GM19452 (cell line): ENCODE measurements around the gene WDR59.

ENCODE experiments used
- ATAC-seq: cut with Tn5 transposase; IDR thresholded peaks from one replicate; pipeline ENCODE4 v1.9.1; 2021; ENCODE audit not compliant: unreplicated experiment

WDR59 gene

DNA sequence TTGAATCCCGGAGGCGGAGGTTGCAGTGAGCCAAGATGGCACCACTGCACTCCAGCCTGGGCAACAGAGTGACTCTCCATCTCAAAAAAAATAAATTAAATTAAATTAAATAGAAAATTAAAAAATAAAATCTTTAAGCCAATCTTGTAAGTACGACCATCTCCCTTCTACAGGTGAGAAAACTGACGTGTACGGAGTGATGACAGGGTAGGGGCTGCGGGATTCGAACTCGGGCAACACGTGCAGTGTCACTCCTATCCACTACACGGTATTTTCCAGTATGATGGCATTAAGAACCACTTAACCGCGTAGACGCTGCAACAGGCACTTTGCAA is 762 bp downstream of the WDR59 start:
- no peak for ATAC-seq

DNA sequence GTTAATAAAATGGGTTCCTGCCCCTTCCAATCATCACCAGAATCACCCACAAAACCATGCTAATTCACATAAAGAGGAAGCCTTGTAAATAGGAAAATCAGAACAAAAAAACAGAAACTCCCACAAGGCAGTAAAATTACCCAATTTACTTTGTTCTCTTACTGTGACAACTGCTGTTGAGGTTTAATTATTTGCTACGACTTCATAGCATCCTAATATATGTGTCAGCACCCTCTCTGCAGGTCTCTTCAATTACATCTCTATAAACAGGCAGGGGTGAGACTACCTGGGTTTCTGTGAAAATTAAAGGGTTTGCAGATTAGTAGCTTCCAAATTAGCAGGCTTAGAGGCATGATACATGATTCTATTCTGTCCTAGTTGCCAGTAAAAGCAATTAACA is 2.7 kb downstream of the WDR59 start:
- no peak for ATAC-seq

DNA sequence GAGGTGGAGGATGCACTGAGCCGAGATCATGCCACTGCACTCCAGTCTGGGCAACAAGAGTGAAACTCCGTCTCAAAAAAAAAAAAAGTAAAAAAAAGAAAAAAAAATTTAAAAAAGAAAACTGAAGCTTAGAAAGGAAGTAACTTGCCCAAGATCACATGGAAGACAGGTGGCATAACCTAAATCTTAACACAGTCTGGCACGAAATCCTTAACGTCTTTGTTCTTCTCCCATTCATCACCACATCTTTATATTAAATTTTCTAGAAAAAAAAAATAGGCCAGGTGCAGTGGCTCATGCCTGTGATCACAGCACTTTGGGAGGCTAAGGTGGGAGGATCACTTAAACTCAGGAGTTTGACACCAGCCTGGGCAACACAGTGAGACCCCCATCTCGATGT is 9.3 kb downstream of the WDR59 start:
- no peak for ATAC-seq

DNA sequence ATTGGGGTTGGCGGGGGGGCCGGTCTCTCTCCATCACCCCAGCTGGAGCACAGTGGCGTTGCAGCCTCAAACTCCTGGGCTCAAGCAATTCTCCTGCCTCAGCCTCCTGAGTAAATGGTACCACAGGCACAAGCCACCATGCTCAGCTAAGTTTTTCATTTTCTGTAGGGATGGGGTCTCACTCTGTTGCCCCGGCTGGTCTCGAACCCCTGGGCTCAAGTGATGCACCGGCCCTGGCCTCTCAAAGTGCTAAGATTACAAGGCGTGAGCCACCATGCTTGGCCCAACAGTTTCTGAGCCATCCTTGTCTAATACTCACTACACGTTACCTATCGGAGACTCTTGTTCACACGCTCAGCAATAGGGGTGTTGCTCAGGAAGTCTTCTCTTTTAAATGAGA is 11.6 kb downstream of the WDR59 start:
- ATAC-seq: no peak

DNA sequence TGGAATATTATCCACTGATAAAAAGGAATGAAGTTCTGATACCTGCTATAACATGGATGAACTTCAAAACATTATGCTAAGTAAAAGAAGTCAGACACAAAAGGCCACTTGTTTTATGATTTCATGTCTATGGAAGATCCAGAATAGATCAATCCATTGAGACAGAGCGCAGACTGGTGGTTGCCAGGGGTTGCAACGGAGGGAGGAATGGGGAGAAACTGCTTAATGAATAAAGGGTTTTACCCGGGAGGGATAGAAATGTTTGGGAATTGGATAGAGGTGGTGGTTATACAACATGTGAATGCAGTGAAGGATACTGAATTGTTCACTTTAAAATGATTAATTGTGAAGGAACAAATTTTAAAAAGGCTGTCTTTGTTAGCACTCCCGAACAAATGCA is 30.2 kb downstream of the WDR59 start:
- ATAC-seq: no peak

DNA sequence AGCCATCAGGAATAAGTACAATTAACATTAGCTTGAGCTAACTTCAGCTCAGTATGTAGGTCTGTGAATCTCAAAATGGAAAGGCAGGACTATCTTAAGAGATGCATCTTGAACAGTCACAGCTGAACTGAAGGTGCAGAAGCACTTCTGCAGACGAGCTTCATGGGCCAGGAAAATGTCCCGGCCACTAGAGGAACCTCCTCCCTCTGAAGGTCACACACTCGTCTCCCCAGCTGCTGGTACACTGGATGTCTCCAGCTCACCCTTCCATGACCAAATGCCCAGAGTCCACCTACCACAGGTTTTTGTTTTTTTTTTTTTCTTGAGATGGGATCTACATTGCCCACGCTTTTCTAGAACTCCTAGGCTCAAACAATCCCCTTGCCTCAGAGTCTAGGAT is 33.2 kb downstream of the WDR59 start:
- no peak for ATAC-seq

DNA sequence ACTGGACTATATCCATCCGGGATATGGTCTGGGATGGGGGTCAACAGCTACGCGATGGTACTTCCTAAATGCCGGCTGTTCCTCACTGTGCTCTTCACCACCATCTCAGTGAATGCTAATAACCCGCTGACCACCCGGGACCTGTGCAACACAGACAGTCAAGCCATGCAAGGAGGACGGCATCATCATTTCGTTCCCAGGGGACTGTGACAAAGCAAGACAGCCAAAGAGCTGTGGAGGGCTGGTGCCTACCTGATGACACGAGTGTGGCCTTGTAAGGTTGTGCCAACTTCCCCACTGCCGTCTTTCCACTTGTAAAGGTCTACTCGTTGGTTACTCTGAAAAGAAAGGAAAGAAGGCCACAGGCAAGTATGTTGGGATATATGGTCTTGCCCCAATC is 33.7 kb downstream of the WDR59 start:
- ATAC-seq: no peak

DNA sequence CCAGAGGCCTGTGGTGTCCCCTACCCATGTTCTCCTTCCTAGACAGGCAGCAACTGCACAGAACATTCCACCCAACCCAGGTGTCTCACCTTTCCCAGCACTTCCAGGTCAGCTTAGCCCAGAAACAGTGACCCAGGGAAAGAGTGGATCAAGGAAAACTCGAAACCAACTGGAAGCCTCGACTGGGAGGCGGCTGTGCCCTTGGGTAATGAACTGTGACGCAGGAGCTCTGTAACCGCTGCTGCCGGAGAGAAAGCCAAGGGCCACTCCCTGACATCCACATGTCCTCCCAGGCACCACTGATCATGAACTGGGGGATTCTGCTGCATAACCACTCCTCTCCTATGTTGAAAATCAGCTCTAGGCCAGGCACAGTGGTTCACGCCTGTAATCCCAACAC is 34.4 kb downstream of the WDR59 start:
- no peak for ATAC-seq

DNA sequence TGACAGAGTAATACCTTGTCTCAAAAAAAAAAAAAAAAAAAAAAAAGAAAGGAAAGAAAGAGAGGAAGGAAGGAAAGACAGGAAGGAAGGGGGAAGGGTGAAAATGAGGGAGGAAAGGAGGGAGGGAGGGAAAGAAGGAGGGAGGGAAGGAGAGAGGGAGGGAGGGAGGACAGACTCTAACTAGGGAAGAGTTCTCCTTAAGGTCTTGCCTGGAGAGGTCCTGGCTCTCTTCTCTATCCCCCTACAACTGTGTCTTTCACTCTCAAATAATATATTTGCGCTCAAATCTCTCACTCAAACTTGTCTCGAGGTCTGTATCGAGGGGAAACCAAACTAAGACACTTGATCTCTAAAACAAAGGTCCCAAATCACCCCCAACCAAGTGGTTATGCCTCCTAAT is 35.6 kb downstream of the WDR59 start:
- ATAC-seq: no peak

DNA sequence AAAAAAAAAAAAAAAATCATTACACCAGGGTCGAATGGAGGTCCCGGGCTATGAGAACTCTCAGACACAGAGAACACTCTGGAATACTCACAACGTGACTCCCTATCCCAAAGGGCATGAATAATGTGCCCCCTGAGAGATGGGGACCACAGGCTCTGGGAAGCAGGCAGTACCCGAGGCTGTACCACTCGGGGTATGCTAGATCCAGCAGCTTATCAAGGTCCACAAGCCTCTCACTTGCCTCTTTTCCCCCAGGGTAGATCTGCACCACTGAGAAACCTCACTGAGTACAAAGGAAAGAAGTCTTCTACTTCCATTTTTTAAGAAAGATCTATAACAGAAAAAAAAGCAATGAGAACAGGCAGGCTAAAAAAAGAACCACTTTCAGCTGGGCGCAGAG is 40.5 kb downstream of the WDR59 start:
- no peak for ATAC-seq

DNA sequence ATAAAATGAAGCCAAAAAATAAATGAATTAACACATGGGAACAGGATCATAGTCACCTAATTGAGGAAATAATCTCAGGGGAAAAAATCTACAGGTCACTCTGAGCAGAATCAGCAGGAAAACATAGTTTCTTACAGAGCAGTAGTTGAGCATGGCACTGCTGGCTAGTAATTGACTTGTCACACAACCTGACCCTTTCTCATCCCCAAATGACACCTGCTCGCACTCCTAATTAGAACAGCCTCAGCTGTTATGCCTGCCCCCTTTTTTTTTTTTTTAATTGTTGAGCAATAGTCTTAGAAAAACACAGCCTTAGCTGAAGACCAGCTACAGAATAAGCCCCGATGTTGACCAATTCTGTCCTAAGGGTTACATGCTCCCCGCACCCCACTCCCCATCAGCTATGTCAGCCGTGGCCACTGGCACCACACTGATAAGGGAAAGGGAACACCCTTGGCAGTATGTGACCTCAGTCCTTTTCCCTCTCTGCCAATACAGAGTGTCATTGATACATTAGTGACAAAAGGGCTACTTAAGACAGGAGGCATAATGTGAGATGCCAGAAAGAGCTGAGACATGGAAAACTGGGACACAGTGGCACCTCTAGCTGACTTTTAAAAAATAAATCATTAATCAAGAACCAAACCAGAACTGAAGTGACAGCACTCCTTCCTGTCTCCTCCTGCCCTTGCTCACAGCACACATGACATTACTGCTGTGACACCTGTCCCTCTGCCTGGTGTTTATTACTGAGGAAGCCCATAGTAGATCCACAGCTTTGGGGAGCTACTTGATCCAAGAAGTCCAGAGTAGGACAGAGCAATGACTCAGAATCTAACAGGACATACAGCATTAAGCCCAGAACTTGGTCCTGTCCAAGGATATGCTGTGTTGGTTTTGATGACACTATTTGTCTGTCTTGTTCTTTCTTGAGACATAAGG is 41.7 kb downstream of the WDR59 start:
- no peak for ATAC-seq

DNA sequence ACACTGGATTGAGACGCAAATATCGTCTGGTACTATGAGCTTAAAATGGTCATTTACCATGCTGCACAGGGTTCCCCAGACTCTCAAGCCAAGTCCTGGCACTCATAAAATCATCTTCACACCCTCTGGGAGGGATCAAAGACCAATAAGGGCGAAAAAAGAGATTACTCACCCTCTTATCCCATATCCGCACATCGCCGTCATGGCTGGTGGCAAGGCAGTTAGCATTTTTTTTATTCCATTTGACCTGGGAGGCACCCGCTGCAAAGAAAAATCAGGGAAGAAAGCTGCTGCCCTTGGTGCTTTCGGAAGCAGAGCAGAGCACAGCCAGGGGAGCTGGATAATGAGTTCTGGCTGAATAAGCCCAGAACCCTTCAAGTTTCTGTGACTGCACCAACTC is 42.4 kb downstream of the WDR59 start:
- ATAC-seq: no peak

DNA sequence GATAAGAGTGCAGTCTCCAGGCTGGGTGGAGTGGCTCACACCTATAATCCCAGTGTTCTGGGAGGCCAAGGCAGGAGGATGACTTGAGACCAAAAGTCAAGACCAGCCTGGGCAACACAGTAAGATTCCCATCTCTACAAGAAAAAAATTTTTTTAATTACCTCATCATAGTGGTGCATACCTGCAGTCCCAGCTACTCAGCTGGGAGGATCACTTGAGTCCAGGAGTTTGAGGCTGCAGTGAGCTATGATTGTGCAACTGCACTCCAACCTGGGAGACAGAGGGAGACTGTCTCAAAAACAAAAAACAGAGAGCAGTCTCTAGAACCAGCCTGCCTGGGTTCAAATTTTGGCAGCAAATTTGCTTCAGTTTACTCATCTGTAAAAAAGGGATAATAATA is 45.2 kb downstream of the WDR59 start:
- ATAC-seq: no peak

DNA sequence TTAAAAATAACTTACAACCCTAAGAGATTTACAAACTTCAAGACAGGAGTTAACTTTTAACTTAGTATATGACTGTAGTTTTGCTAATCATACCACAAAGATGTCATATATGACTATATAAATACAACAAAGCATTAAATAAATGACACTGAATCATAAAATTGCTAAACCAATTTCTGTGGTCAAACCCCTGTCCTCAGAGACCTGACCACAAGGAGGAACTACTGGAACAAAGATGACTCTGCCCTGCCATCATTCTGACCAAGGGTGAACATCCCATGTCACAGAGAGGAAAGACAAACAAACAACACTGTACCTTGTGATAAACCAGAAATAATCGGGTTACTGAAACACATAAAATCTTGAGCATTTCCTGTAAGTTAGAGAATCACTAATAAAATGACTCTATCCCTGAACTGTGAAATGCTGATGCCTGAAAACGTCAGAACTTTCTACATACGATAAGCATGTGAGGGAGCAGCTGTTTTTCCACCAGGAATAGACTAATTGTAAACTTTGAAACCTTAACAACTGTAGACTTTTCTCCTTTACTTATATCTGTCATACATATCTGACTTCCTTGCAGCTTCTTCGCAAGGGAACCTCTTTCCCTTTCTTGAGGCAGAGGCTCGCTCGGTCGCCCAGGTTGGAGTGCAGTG is 47.9 kb downstream of the WDR59 start:
- ATAC-seq: peak; percentile 98

DNA sequence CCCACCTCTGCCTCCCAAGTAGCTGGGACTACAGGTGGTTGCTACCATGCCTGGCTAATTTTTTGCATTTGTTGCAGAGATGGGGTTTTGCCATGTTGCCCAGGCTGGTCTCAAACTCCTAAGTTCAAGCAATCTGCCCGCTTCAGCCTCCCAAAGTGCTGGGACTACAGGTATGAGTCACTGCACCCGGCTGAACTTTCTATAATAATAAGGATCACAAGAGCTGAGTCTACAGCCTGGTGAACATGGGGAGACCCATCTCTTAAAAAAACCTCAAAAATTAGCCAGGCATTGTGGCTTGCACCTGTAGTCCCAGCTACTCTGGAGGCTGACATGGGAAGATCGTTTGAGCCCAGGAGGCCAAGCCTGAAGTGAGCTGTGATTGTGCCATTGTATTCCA is 53.5 kb downstream of the WDR59 start:
- ATAC-seq: no peak

DNA sequence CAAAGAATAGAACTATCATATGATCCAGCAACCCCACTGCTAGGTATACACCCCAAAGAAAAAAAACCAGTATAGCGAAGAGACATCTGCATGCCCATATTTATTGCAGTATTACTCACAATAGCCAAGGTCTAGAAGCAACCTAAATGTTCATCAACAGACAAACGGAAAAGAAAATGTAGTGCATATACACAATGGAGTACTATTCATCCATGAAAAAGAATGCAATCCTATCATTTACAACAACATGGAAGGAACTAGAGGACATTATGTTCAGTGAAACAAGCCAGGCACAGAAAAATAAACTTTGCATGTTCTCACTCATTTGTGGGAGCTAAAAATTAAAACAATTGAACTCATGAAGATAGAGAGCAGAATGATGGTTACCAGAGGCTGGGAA is 55.3 kb downstream of the WDR59 start:
- no peak for ATAC-seq

DNA sequence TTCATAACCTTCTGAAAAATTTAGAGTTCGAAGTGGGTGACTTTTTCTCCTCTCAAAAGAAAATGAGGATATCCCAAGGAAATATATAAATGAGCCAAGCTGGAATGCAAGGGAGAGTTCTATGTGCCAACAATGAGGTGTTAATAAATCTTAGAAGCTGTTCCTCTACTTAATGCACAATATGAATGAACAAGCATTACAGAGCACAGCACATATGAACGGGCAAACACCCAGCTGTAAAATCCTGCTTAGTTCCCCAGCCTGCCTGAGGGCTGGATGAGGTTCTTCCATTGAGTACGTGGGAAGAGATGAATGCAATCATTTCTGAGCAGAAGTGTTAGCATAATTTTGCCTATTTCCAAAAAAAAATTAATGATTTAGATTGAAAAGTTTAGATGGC is 58.1 kb downstream of the WDR59 start:
- ATAC-seq: no peak

DNA sequence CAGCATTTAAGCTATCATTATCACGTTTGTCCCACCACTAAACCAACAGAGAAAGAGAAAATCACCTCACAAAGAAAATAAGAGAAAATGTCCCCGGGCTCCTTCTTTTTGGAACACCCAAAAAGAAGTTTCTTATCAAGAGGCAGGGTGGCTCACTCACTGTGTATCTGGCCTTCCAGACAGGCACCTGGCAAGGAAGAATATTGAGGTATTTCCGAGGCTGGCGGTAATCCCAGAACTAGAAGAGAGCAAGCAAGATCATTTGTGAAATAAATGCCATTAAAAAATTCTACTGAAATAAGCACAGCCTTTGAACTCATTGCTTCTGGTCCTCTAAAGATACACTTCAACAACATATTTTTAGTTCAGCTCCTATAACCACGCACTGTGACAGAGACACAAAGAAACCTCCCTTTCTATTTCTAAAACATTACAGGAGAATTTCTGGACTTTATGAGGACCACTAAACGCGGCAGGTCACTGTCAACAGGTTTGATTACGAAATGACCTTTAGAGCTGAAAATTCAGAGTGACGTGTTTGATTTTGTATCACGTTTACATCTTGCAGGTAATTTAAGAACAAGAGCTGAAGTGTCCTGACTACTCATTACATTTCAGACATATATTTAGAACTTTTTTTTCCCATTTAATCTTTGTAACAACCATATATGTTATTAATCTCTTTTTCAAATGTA is 61.0 kb downstream of the WDR59 start:
- no peak for ATAC-seq

DNA sequence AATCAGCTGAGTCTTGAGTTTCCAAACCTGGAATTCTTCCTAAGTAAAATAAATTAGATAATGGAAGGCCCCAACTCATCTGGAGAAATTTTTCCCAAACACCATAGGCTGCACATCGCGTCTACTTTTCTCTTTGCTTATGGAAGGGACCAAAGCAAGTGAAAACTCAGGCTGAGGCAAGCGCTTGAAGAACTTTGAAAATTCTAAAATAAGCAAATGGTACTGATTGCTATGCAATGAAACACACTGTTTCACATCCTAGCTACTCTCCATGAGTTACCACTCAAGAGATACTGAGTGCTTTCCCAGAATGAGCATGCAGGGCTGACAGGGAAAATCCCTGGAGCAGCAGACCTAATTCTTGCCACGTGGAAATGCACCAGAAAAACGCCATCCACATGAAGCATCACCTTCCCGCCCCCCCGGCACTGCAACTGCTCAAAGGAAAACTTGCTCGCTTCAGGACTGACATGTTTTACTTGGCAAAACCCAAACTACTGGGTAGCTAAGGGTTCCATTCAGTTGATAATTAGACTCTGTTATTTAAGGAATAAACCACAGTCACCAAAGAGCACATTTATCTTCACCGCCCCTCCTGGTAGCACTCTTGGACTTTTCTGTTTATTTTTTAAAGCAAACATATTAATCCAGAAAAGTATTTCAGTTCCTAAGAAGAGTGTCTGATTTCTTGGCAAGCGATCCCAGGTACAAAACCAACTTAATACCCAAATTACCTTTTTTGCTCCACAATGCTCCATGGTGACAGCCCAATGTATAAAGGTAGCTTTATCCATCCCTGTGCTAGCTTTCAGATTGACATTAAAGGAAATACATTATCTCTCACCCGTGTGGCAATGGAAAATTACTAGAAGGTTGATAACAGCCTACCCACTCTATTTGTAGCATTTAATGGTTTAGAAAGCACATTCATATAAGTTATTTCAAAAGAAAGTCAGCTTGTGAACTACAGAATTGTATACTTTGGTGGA is 62.5 kb downstream of the WDR59 start:
- ATAC-seq: no peak

DNA sequence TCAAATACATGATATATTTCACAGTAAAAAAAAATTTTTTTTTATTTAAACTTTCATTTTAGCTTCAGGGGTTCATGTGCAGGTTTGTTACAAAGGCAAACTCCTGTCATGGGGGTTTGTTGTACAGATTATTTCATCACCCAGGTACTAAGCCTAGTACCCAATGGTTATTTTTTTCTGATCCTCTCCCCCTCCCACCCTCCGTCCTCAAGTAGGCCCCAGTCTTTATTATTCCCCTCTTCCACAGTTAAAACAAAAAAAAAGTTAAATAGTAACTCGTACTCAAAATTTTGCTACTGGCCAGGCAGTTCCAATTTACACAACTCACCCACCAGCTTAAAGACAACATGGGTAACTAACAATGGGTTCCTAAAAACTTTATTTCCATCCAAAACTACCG is 63.9 kb downstream of the WDR59 start:
- no peak for ATAC-seq

DNA sequence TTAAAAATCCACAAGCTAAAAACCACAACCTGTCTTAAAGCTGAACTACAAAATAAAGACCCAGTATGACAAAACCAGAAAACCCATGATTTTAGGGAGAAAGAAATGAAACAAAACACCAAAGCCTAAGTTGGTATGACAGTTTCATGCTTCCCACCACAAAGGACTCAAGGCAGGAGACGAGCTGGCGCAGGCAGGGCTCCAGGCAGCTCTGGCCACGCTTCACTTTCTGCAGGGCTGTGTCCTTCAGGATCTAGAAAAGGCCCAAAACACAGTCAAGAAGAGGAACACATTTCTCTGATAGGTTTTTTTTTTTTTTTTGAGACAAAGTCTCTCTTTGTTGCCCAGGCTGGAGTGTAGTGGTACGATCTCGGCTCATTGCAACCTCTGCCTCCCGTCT is 75.3 kb downstream of the WDR59 start:
- no peak for ATAC-seq
